Muscle of leg (tissue), 11 donors: ENCODE data around the gene ARHGAP42. TPM values are rescaled to one million over a fixed set of nuclear protein-coding genes. Genes with fewer than 3 reads are reported as not detected.
A peak's percentile ranks its signal among the peaks of the same experiment; 100 is the strongest.

Experiments
- DNase-seq: peaks from one replicate; pipeline ENCODE4 v3.0.0; 2013
- H3K27ac ChIP-seq: one replicate; pipeline ENCODE4 v1.5.1; 2013; ENCODE audit warnings: mild to moderate bottlenecking, low read length, control low read depth
- H3K27me3 ChIP-seq: one replicate; pipeline ENCODE4 v1.6.1; 2013; ENCODE audit warnings: low read length; ENCODE audit not compliant: control insufficient read depth, insufficient read depth
- H3K36me3 ChIP-seq: one replicate; pipeline ENCODE4 v1.6.1; 2013; ENCODE audit warnings: low read length; ENCODE audit not compliant: control insufficient read depth, insufficient read depth
- H3K4me1 ChIP-seq: one replicate; pipeline ENCODE4 v1.6.1; 2013; ENCODE audit warnings: low read length; ENCODE audit not compliant: control insufficient read depth, insufficient read depth
- H3K4me3 ChIP-seq: one replicate; pipeline ENCODE4 v1.5.1; 2013; ENCODE audit warnings: low read length, control low read depth
- H3K9me3 ChIP-seq: replicated peaks from 2 replicates; pipeline ENCODE4 v1.6.1; 2013; ENCODE audit warnings: low read depth, low read length; ENCODE audit not compliant: control insufficient read depth
- WGBS: methylation state at CpG from one replicate; pipeline ENCODE4 v1.1.5; 2013; ENCODE audit warnings: missing lambda C conversion rate; ENCODE audit not compliant: insufficient coverage; 5-methylcytosine and 5-hydroxymethylcytosine counted together
- polyA plus RNA-seq, 8 donors: library from polyadenylated mRNA; unstranded; fragments of 120-200 nt; gene quantifications; one replicate each; pipeline versions ENCODE4 v1.2.1 to v1.2.3, GENCODE V29; 2013; ENCODE audit warnings: inconsistent platforms in 1 of 8, low replicate concordance in 1 of 8; ENCODE audit not compliant: insufficient read length in 8 of 8, insufficient read depth in 1 of 8
- total RNA-seq: library from RNA; stranded (reverse); fragments of 120-200 nt; gene quantifications from one replicate; pipeline ENCODE4 v1.2.4, GENCODE V29; 2013

Gene ARHGAP42
- total and polyA plus RNA-seq, 9 donors = 17.8 to 29.6 (median 24.4) TPM

- Histone ChIP-seq H3K27ac (no peak overlapping the region), H3K36me3 (peaks cover 2% of the 10 kb centered on the region), H3K4me3 (no peak overlapping the region), H3K4me1 (peaks cover 6% of the 10 kb centered on the region), H3K27me3 (no peaks in the 10 kb centered on the region), H3K9me3 (no peaks in the 10 kb centered on the region)
- DNase-seq = no peak
- 29% methylated on average over 1 of the region's 3 CpGs for WGBS
Measured at GRCh38 chr11:100847696-100848216, 160.7 kb downstream of the ARHGAP42 start.

GRCh38 chr11:100849009-100849900 is 162.2 kb downstream of the ARHGAP42 start:
- peak; percentile 96 for DNase-seq
- no peaks in the 10 kb centered on the region for H3K27me3 ChIP-seq
- H3K4me3 ChIP-seq = no peak overlapping the region
- WGBS = 0% methylated on average over 1 of the region's 4 CpGs
- no peaks in the 10 kb centered on the region for H3K9me3 ChIP-seq
- peak overlapping the region; percentile 87 for H3K27ac ChIP-seq
- H3K36me3 ChIP-seq = peaks cover 2% of the 10 kb centered on the region
- peaks cover 6% of the 10 kb centered on the region for H3K4me1 ChIP-seq

DNA sequence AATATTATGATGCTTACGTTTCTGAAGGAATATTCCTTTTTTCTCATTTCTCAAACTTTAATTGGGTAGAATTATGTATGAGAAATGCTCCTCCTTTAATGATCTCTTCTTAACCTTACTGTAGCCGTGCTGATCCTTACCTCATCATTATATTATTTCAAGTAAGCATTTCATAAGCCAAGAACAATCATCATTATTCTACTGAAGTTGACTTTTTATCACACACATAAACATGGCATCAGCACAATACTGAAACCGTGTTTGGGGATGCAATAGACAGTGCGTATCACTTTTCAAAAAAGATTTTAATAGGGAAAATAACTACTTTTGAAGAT is 162.8 kb downstream of the ARHGAP42 start:
- Histone ChIP-seq H3K27ac (peak overlapping the region; percentile 87), H3K9me3 (no peaks in the 10 kb centered on the region), H3K36me3 (peaks cover 2% of the 10 kb centered on the region), H3K27me3 (no peaks in the 10 kb centered on the region), H3K4me3 (no peak overlapping the region), H3K4me1 (peaks cover 6% of the 10 kb centered on the region)
- no CpG with 5 or more reads among the region's 4 CpGs for WGBS
- no peak for DNase-seq

GRCh38 chr11:100851147-100851546 is 164.1 kb downstream of the ARHGAP42 start:
- WGBS = no CpG with 5 or more reads among the region's 4 CpGs
- H3K36me3 ChIP-seq = peaks cover 2% of the 10 kb centered on the region

DNA sequence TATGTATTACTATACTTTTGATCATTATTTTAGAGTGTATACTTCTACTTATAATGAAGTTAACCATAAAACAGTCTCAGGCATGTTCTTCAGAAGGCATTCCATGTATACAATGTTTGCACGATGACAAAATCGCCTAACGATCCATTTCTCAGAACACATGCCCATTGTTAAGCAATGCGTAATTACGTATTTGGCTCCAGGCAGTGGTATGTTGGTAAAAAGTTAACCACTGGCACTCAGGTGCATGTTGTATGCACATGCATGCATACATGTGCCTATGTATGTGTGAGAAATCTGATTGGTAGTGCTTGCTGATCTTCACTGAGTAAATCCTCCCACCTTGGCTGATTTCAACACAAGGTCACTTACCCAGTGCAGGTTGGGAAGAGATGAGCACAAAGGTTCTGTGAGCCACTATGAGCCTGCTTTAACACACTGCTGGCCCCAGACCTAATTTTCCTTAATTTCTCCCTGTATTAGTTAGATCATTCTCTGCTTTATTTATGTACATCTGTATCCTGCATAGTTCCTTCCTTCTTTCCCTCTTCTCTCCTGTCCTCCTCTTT is 164.6 kb downstream of the ARHGAP42 start:
- 100% methylated on average over 4 of the region's 5 CpGs for whole genome bisulfite sequencing
- Histone ChIP-seq H3K9me3 (no peaks in the 10 kb centered on the region), H3K36me3 (peaks cover 2% of the 10 kb centered on the region), H3K27ac (no peak overlapping the region), H3K27me3 (no peaks in the 10 kb centered on the region), H3K4me3 (no peak overlapping the region), H3K4me1 (peaks cover 6% of the 10 kb centered on the region)
- DNase-seq = no peak

More at GRCh38 chr11:100851147-100851546, 164.1 kb downstream of the ARHGAP42 start:
- H3K27ac ChIP-seq = no peak overlapping the region
- H3K27me3 ChIP-seq = no peaks in the 10 kb centered on the region
- DNase-seq = no peak
- H3K9me3 ChIP-seq = no peaks in the 10 kb centered on the region
- no peak overlapping the region for H3K4me3 ChIP-seq
- peaks cover 6% of the 10 kb centered on the region for H3K4me1 ChIP-seq

DNA sequence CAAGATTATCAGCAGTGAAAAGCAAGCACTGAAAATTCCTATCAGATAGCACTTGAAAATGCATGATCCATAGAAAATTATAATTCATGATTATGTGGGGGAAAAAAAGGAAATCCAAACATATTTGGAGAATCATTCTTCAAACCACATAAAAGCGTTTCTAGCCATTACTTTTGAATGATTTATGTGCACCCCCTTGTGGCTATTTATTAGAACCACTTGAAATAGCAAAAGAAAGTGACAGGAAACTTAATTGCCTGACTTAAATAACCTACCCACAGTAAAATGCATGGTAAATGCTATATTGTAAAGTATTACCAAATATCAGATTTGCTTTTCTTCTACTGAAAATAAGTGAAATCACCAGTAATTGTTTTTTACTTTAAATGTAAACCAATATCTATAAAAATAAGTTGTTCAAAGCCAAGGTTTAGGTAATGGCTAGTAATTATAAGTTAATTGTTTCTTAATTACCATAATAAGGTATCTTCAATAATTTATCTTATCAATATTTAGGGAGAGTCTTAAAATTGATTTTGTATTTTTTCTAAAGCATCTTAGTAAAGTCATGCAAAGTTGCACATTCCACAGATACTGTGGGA is 168.5 kb downstream of the ARHGAP42 start:
- no peak overlapping the region for H3K4me3 ChIP-seq

DNA sequence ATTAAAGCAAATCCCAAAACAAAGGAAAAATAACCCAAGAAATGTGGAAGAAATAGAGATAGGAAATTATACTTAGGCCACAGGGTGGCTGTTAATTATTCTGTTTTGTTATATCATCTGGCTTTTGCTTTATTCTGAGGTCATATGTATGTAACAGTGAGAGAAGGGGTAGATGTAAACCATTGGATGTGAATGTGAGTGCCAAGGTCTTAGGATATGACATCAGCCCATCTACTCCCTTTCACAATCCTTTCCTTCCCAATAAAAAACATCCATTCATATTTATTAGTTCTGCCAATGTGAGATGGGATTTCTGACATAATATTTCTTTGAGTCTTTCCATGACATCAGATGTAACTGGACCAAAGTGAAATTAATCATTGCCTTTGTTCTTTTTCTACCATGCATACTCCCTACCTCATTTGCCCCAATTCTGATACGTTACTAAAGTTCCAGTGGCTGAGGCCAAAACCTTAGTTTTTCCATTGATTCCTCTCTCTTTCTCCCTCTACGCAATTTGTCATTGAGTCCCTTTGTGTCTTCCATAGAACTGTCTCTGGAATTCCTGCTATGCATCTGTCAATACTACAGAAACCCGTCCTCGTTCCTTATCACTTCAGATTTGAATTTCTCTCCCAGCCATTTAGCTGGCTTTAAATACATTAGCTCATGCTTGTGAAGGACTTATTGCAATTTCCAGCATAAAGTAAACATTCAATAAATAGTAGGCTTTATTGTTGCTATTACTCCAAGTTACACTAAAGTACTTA is 170.3 kb downstream of the ARHGAP42 start:
- no peaks in the 10 kb centered on the region for H3K4me1 ChIP-seq
- no peaks in the 10 kb centered on the region for H3K27me3 ChIP-seq

More for the DNA sequence above, 168.5 kb downstream of the ARHGAP42 start:
- no CpG with 5 or more reads among the region's 1 CpG for WGBS
- H3K4me1 ChIP-seq = peaks cover 2% of the 10 kb centered on the region
- peak; percentile 81 for DNase-seq
- H3K27ac ChIP-seq = no peak overlapping the region
- no peaks in the 10 kb centered on the region for H3K9me3 ChIP-seq
- peaks cover 2% of the 10 kb centered on the region for H3K36me3 ChIP-seq
- no peaks in the 10 kb centered on the region for H3K27me3 ChIP-seq

GRCh38 chr11:100860318-100861155 is 173.4 kb downstream of the ARHGAP42 start:
- 79% methylated on average over 1 of the region's 7 CpGs for WGBS
- H3K27ac ChIP-seq = no peak overlapping the region
- no peaks in the 10 kb centered on the region for H3K9me3 ChIP-seq
- H3K27me3 ChIP-seq = no peaks in the 10 kb centered on the region
- no peaks in the 10 kb centered on the region for H3K36me3 ChIP-seq
- no peak overlapping the region for H3K4me3 ChIP-seq
- no peak for DNase-seq
- peaks cover 4% of the 10 kb centered on the region for H3K4me1 ChIP-seq

More for the DNA sequence above, 170.3 kb downstream of the ARHGAP42 start:
- Histone ChIP-seq H3K36me3 (no peaks in the 10 kb centered on the region), H3K9me3 (no peaks in the 10 kb centered on the region), H3K27ac (no peak overlapping the region), H3K4me3 (no peak overlapping the region)
- DNase-seq = no peak
- 80% methylated on average over 2 of the region's 4 CpGs for WGBS

DNA sequence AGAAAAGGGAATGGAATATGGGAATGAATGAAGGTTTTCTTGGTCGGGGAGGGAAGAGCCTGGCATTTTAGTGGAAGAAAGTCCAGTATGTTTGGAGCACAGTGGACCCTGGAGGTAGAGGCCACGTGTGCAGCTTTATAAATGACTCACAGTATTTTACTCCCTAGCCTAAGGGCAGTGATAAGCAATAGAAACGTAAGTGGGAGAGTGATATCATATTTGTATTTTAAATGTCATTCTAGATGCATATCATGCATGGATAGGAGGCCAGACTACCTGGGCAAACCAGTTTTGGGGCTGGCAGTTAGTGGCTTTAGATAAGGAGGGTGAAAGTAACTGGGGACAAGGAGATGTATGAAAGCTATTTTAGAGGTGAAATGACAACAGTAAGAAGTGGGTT is 174.1 kb downstream of the ARHGAP42 start:
- Histone ChIP-seq H3K27me3 (no peaks in the 10 kb centered on the region), H3K4me1 (peaks cover 4% of the 10 kb centered on the region), H3K36me3 (no peaks in the 10 kb centered on the region), H3K4me3 (no peak overlapping the region), H3K9me3 (no peaks in the 10 kb centered on the region), H3K27ac (no peak overlapping the region)
- no CpG with 5 or more reads among the region's 3 CpGs for WGBS
- DNase-seq = no peak
